ENCODE data around the gene KPNB1.

The KPNB1 gene

GRCh38 chr17:47635734-47636133, 14.0 kb upstream of the KPNB1 start:
- DNase-seq (ENCODE audit: low read depth in 2 of 2): no peak
- TF ChIP-seq CTCF (IDR thresholded peaks at IDR 0.05; ENCODE audit: low read depth, low read length): no peak
- no peak overlapping the region for H3K4me3 ChIP-seq (replicated peaks in 1 of 2; ENCODE audit: low read depth in 2 of 2, low read length in 2 of 2)

DNA sequence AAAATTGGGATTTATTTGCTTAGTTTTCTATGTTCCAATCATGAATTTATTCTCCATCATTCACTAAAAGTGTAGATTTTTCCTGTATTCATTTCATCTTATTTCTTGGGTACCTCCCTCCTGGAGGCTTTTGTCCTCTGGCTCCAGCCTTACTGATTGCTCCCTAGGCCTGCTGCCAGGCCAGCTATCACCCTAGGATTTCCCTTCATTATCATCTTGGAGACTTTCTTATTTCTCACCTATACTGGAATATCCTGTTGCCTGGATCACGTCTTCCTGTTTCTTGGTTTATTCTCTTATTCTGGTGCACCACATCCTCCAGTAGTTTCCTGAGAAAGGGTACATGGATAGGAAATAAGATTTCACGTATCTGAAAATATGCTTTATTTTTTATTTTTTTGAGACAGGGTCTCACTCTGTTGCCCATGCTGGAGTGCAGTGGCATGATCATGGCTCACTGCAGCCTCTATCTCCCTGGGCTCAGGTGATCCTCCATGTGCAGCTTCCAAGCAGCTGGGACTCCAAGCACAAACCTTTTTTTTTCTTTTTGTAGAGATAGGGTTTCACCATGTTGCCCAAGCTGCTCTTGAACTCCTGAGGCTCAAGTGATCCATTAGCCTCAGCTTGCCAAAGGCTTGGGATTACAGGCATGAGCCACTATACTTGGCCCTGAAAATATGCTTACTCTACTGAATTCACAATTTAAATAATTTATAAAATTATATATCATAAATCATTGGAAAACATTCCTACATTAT, 13.3 kb upstream of the KPNB1 start:
- no peak for TF ChIP-seq CTCF (IDR thresholded peaks at IDR 0.05; ENCODE audit: low read depth, low read length)
- no peak overlapping the region for H3K4me3 ChIP-seq (replicated peaks in 1 of 2; ENCODE audit: low read depth in 2 of 2, low read length in 2 of 2)
- DNase-seq (ENCODE audit: low read depth in 2 of 2): no peak

DNA sequence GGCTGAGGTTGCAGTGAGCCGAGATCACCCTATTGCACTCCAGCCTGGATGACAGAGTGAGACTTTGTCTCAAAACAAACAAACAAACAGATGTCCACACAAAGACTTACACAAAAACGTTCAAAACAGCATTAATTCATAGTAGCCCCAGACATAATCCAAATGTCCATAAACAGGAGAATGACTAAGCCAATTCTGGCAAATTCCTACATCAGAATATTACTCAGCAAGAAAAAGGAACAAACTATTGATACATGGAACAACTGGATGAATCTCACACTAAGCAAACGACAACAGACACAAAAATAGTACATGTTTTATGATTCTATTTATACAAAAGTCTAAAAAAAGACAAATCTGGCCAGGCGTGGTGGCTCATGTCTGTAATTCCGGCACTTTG, 10.8 kb upstream of the KPNB1 start:
- no peak for TF ChIP-seq CTCF (IDR thresholded peaks at IDR 0.05; ENCODE audit: low read depth, low read length)
- H3K4me3 ChIP-seq (replicated peaks in 1 of 2; ENCODE audit: low read depth in 2 of 2, low read length in 2 of 2): no peak overlapping the region
- DNase-seq (ENCODE audit: low read depth in 2 of 2): no peak

GRCh38 chr17:47640076-47640475, 9.6 kb upstream of the KPNB1 start:
- DNase-seq (ENCODE audit: low read depth in 2 of 2): no peak
- TF ChIP-seq CTCF (IDR thresholded peaks at IDR 0.05; ENCODE audit: low read depth, low read length): no peak
- no peak overlapping the region for H3K4me3 ChIP-seq (replicated peaks in 1 of 2; ENCODE audit: low read depth in 2 of 2, low read length in 2 of 2)

DNA sequence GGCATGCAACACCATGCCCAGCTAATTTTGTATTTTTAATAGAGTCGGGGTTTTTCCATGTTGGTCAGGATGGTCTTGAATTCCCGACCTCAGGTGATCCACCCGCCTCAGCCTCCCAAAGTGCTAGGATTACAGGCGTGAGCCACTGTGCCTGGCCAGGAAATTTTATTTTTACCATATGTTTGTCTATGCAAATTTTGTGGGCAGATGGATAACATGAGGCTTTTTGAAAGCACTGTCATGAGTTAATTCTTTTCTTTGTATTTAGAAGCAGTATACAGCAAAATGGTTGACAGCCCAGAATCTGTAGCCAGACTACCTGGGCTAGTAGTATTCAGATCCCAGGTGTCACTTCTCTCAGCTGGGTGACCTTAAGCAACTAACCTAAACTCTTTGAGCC, 8.5 kb upstream of the KPNB1 start:
- no peak for DNase-seq (ENCODE audit: low read depth in 2 of 2)
- H3K4me3 ChIP-seq (replicated peaks in 1 of 2; ENCODE audit: low read depth in 2 of 2, low read length in 2 of 2): no peak overlapping the region
- TF ChIP-seq CTCF (IDR thresholded peaks at IDR 0.05; ENCODE audit: low read depth, low read length): no peak

DNA sequence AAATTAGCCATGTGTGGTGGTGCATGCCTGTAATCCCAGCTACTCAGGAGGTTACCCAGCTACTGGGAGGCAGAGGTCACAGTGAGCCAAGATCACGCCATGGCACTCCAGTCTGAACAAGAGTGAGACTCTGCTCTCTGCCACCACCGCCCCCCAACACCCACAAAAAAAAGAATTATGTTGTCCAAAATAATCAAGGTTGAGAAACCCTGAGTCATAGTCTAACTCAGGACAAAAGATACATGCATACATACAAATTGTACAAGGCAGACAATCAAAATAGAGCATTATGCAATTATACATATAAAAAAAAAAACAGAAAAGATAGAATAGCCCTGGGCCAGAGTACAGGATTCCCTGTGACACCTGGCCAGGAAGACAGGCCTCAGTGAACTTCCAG, 6.6 kb upstream of the KPNB1 start:
- no peak overlapping the region for H3K4me3 ChIP-seq (replicated peaks in 1 of 2; ENCODE audit: low read depth in 2 of 2, low read length in 2 of 2)
- DNase-seq (ENCODE audit: low read depth in 2 of 2): peak in 1 of 2 donors; percentile 64
- TF ChIP-seq CTCF (IDR thresholded peaks at IDR 0.05; ENCODE audit: low read depth, low read length): no peak

DNA sequence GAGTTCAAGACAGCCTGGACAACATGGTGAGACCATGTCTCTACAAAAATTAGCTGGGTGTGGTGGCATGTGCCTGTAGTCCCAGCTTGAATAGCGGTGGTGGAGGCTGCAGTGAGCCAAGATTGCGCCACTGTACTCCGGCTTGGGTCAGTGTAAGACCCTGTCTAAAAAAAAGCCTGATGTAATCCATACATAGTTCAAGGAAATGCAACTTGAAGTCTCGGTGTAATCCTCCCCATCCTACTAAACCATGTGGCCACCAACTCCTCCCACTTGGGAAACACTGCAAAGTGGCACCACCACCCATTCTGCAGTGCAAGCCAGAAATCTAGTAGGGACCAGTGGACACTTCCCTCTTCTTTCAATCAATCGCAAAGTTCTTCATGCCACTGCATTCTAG, 5.4 kb upstream of the KPNB1 start:
- no peak overlapping the region for H3K4me3 ChIP-seq (replicated peaks in 1 of 2; ENCODE audit: low read depth in 2 of 2, low read length in 2 of 2)
- no peak for TF ChIP-seq CTCF (IDR thresholded peaks at IDR 0.05; ENCODE audit: low read depth, low read length)
- DNase-seq (ENCODE audit: low read depth in 2 of 2): no peak

Data from cardiac fibroblast (primary cell).